B cell (primary cell): ENCODE measurements around the gene DDX50.

Experiments used
- EZH2 ChIP-seq: IDR thresholded peaks from 2 replicates; pipeline ENCODE4 v1.6.1; 2012; ENCODE audit warnings: borderline replicate concordance, low read depth, mild to moderate bottlenecking, moderate library complexity, low read length; ENCODE audit not compliant: insufficient read depth, poor library complexity, severe bottlenecking
- TF ChIP-seq, protein P1 (sequence below): fragments of 200-600 bp; IDR thresholded peaks from one replicate; pipeline ENCODE4 v1.8.0; 2022; ENCODE audit warnings: antibody characterized with exemption, mild to moderate bottlenecking

DNA sequence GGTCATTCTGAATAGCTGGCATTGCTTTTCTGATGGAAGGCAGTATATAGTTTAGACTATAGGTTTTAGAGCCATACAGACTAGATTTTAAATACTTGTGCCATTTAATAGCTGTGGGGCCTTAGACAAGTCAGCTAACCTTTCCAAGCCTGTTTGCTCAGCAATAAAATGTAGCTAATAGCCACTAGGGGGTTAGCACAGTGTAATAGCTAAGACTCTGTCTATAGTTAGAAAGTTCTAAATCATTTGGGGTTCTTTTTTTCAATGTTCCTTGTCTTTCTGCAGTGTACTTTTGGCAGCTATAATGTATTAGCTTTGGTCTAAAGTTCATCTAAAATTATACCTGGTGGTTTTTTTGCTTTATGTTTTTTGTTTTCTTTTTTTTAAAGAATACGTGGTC, 80.0 kb downstream of the DDX50 start:
- TF ChIP-seq, protein P1, sequence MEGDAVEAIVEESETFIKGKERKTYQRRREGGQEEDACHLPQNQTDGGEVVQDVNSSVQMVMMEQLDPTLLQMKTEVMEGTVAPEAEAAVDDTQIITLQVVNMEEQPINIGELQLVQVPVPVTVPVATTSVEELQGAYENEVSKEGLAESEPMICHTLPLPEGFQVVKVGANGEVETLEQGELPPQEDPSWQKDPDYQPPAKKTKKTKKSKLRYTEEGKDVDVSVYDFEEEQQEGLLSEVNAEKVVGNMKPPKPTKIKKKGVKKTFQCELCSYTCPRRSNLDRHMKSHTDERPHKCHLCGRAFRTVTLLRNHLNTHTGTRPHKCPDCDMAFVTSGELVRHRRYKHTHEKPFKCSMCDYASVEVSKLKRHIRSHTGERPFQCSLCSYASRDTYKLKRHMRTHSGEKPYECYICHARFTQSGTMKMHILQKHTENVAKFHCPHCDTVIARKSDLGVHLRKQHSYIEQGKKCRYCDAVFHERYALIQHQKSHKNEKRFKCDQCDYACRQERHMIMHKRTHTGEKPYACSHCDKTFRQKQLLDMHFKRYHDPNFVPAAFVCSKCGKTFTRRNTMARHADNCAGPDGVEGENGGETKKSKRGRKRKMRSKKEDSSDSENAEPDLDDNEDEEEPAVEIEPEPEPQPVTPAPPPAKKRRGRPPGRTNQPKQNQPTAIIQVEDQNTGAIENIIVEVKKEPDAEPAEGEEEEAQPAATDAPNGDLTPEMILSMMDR, result peak; percentile 41
- TF ChIP-seq EZH2, result no peak
